ENCODE measurements around the gene COMMD9. TPM values are rescaled to one million over a fixed set of nuclear protein-coding genes. Genes with fewer than 3 reads are reported as not detected.

The COMMD9 gene
- total RNA-seq, 2 experiments from 2014 or later: 34.8 to 36.8 TPM

- no peak overlapping the region for H3K27ac Mint-ChIP-seq
- ChIA-PET CTCF (no interaction called here), POLR2A (interaction anchor here (1.2 kb wide), 1 partner anchor 21 kb away, joined by 3 read pairs; no protein-coding TSS in a partner anchor)
- intact Hi-C loops (cut with micrococcal nuclease): no loop called here
- no peaks in the 10 kb centered on the region for H3K27me3 Mint-ChIP-seq
- DNase-seq (no peak), ATAC-seq (no peak)
- no peak overlapping the region for H3K4me3 Mint-ChIP-seq
- TF ChIP-seq, protein P1, sequence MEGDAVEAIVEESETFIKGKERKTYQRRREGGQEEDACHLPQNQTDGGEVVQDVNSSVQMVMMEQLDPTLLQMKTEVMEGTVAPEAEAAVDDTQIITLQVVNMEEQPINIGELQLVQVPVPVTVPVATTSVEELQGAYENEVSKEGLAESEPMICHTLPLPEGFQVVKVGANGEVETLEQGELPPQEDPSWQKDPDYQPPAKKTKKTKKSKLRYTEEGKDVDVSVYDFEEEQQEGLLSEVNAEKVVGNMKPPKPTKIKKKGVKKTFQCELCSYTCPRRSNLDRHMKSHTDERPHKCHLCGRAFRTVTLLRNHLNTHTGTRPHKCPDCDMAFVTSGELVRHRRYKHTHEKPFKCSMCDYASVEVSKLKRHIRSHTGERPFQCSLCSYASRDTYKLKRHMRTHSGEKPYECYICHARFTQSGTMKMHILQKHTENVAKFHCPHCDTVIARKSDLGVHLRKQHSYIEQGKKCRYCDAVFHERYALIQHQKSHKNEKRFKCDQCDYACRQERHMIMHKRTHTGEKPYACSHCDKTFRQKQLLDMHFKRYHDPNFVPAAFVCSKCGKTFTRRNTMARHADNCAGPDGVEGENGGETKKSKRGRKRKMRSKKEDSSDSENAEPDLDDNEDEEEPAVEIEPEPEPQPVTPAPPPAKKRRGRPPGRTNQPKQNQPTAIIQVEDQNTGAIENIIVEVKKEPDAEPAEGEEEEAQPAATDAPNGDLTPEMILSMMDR (IDR thresholded peaks at IDR 0.05): no peak
- H3K9me3 Mint-ChIP-seq: no peaks in the 10 kb centered on the region
- H3K36me3 Mint-ChIP-seq (ENCODE audit: low read depth): no peaks in the 10 kb centered on the region
- no peaks in the 10 kb centered on the region for H3K4me1 Mint-ChIP-seq (ENCODE audit: low read depth)
These were observed 60.5 kb downstream of the COMMD9 start for GRCh38 chr11:36228689-36229088.

- Mint-ChIP-seq H3K4me3 (no peak overlapping the region), H3K27me3 (no peaks in the 10 kb centered on the region), H3K36me3 (ENCODE audit: low read depth) (no peaks in the 10 kb centered on the region), H3K4me1 (ENCODE audit: low read depth) (no peaks in the 10 kb centered on the region), H3K9me3 (no peaks in the 10 kb centered on the region), H3K27ac (no peak overlapping the region)
- intact Hi-C loops (cut with micrococcal nuclease): no loop called here
- ChIA-PET CTCF (no interaction called here), POLR2A (no interaction called here)
- DNase-seq: no peak
- TF ChIP-seq, protein P1 (IDR thresholded peaks at IDR 0.05): no peak
- ATAC-seq: no peak
These were observed 62.2 kb downstream of the COMMD9 start for GRCh38 chr11:36227044-36227443.

DNA sequence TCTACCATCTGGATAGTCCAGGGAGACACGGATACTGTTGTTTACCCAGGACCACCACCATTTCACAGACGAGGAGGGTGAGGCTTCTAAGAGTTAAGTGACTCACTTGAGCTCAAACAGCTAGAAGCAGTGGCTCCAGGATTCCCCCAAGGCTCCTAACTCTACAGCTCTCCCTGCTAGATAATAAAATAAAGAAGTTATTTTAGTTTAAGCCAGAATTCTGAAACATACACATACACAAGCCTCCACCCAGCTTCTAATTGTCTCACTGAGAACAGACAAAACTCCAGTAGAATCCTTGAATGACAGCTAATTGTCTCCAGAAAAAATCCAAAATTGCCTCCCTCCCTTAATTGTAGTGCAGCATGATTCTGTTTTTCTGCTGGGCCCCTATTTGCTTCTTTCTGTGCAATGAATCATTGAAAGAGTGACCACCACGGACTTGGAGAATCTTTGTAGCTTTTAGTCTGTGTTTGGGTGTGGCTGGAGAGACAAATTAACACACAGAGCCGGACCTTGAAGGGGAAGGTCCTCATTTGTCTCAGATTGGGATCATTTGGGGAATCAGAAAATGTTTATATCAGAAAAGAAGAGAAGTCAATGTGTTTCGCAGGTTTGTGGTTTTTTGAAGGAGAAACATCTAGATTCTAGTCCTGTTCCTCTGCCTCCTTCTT lies 64.9 kb downstream of the COMMD9 start:
- DNase-seq (no peak), ATAC-seq (no peak)
- Mint-ChIP-seq H3K4me1 (ENCODE audit: low read depth) (no peaks in the 10 kb centered on the region), H3K27me3 (no peaks in the 10 kb centered on the region), H3K9me3 (peaks cover 6% of the 10 kb centered on the region), H3K27ac (no peak overlapping the region), H3K36me3 (ENCODE audit: low read depth) (no peaks in the 10 kb centered on the region), H3K4me3 (no peak overlapping the region)
- TF ChIP-seq, protein P1 (IDR thresholded peaks at IDR 0.05): no peak
- intact Hi-C loops (cut with micrococcal nuclease): no loop called here
- ChIA-PET CTCF (no interaction called here), POLR2A (no interaction called here)

DNA sequence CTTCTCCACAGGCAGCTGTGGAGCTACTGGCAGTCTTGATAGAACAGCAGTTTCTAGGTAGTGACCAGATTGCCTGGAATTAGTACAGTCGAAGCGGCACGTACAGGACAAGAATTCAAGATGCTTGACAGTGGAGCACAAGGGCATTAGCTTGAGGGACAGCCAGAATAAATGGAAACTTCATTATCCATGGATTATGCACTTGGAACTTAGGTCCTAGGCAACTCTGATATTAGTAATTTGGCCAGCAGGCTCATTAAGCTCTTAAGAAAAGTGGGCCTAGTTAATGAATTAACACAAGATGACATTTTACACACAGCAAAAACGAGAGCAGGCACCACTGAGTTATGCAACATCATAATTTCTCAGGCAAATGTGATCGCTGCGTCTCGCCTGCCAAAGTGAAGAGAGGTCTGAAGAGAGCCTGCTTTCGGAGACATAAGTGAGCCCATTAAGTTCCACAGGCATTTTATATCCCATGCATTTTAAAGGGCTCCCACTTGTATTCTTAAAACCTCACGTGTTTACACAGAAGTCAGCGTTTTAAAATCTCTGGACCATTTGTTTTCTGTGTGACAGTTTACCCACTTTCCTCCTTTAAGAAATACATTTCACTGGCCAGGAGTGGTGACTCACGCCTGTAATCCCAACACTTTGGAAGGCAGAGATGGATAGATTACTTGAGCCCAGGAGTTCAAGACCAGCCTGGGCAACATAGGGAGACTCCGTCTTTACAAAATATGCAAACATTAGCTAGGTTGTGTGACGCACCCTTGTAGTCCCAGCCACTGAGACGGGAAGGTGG lies 66.2 kb downstream of the COMMD9 start:
- H3K9me3 Mint-ChIP-seq: peaks cover 7% of the 10 kb centered on the region
- TF ChIP-seq, protein P1 (IDR thresholded peaks at IDR 0.05): no peak

More for the DNA sequence above, 66.2 kb downstream of the COMMD9 start:
- H3K4me3 Mint-ChIP-seq: no peak overlapping the region
- DNase-seq (no peak), ATAC-seq (no peak)
- H3K27ac Mint-ChIP-seq: no peak overlapping the region
- H3K4me1 Mint-ChIP-seq (ENCODE audit: low read depth): no peaks in the 10 kb centered on the region
- intact Hi-C loops (cut with micrococcal nuclease): no loop called here
- H3K27me3 Mint-ChIP-seq: no peaks in the 10 kb centered on the region
- ChIA-PET CTCF (no interaction called here), POLR2A (no interaction called here)
- H3K36me3 Mint-ChIP-seq (ENCODE audit: low read depth): no peaks in the 10 kb centered on the region

Other genes starting within 250 kb of the COMMD9 start
- gene PRR5L, start 6.9 kb upstream of the COMMD9 start, total RNA-seq: 1 to 10 TPM; 7.0 to 8.1 TPM
- 10 to 100 TPM in 1 of 2 experiments, 1 to 10 TPM in 1; 8.8 to 10.3 TPM for gene TRAF6, start 220.8 kb upstream of the COMMD9 start, total RNA-seq